Aorta (tissue), 5 donors: ENCODE data around the gene AP1G2. TPM values are rescaled to one million over a fixed set of nuclear protein-coding genes. Genes with fewer than 3 reads are reported as not detected.
"Not testable (repeated sequence)": the region's sequence is repeated elsewhere in the genome, so short reads cannot be mapped to it uniquely, and the experiment has no call there.

ENCODE experiments used
- ATAC-seq: fragments of 200-7000 bp; cut with Tn5 transposase; one replicate; pipeline ENCODE4 v1.9.1; 2022; ENCODE audit warnings: moderate library complexity; ENCODE audit not compliant: low FRiP score
- DNase-seq, 2 donors: peaks; one replicate each; pipeline ENCODE4 v3.0.0-alpha.2; 2020
- H3K27ac ChIP-seq, 2 donors: one replicate each; pipeline ENCODE4 v1.5.1; 2013; ENCODE audit warnings: low read length in 2 of 2, mild to moderate bottlenecking in 2 of 2, moderate library complexity in 2 of 2, control low read depth in 1 of 2, inconsistent platforms in 1 of 2, low read depth in 1 of 2
- H3K27me3 ChIP-seq, 2 donors: one replicate each; pipeline ENCODE4 v1.6.1; 2013; ENCODE audit warnings: control low read depth in 1 of 2, low read length in 1 of 2, mild to moderate bottlenecking in 1 of 2, moderate library complexity in 1 of 2; ENCODE audit not compliant: insufficient read depth in 2 of 2, control insufficient read depth in 1 of 2
- H3K36me3 ChIP-seq, 2 donors: one replicate each; pipeline ENCODE4 v1.6.1; 2013; ENCODE audit warnings: control low read depth in 1 of 2, low read length in 1 of 2, mild to moderate bottlenecking in 1 of 2; ENCODE audit not compliant: insufficient read depth in 2 of 2, control insufficient read depth in 1 of 2
- H3K4me1 ChIP-seq, 2 donors: one replicate each; pipeline ENCODE4 v1.6.1; 2013; ENCODE audit warnings: low read length in 2 of 2, control low read depth in 1 of 2, mild to moderate bottlenecking in 1 of 2, moderate library complexity in 1 of 2; ENCODE audit not compliant: insufficient read depth in 2 of 2, control insufficient read depth in 1 of 2
- H3K4me3 ChIP-seq, 2 donors: one replicate each; pipeline ENCODE4 v1.5.1; 2013; ENCODE audit warnings: low read length in 2 of 2, control low read depth in 1 of 2, mild to moderate bottlenecking in 1 of 2
- H3K9me3 ChIP-seq: one replicate; pipeline ENCODE4 v1.6.1; 2013; ENCODE audit warnings: mild to moderate bottlenecking, low read length; ENCODE audit not compliant: control insufficient read depth
- WGBS, 2 donors: extraction: QIAGEN DNeasy Blood & Tissue Kit; methylation state at CpG; one replicate each; pipeline ENCODE4 v1.1.7; 2013; 5-methylcytosine and 5-hydroxymethylcytosine counted together
- intact Hi-C, 2 donors: fragments of 100-400 bp; cut with DNase I; formaldehyde crosslinking; loops; one replicate each; pipeline versions ENCODE4 v1.14.2 to v1.15.0; 2022
- polyA plus RNA-seq, 2 donors: library from polyadenylated mRNA; stranded (reverse); fragments of 200-250 nt; gene quantifications; one replicate each; pipeline ENCODE4 v1.2.3, GENCODE V29; 2013
- total RNA-seq, 2 donors: library from RNA; stranded (reverse); fragmentation: NEBNext Ultra II Directional; extraction: Animal tissue kit (Norgen Biotek cat#: 25700); gene quantifications; one replicate each; pipeline ENCODE4 v1.2.1, GENCODE V29; 2021
- donor health status: healthy with polysubstance abuse.
- donor health status: Bipolar disorder and iron deficiency.
- donor health status: DM: no; HTN: no; CAD: no.
- donor health status: DM: no; HTN: no; CAD: no.
- donor health status: DM: yes; HTN: yes; CAD: no.

AP1G2 gene
- total and polyA plus RNA-seq, 4 donors = 17.5 to 78.6 (median 56.3) TPM

DNA sequence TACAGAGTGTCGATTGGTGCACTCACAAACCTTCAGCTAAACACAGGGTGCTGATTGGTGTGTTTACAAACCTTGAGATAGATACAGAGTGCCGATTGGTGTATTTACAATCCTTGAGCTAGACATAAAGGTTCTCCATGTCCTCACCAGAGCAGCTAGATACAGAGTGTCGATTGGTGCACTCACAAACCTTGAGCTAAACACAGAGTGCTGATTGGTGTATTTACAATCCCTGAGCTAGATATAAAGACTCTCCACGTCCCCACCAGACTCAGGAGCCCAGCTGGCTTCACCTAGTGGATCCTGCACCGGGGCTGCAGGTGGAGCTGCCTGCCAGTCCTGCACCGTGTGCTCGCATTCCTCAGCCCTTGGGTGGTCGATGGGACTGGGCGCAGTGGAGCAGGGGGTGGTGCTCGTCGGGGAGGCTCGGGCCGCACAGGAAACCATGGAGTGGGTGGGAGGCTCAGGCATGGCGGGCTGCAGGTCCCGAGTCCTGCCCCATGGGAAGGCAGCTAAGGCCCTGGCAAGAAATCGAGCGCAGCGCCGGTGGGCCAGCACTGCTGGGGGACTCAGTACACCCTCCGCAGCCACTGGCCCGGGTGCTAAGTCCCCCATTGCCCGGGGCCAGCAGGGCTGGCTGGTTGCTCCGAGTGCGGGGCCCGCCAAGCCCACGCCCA, 17.1 kb upstream of the AP1G2 start:
- 85 to 91% methylated on average over 22 to 25 of the region's 26 CpGs for WGBS, 2 donors
- H3K9me3 ChIP-seq, intact Hi-C loops, H3K27me3 ChIP-seq, DNase-seq, H3K27ac ChIP-seq, H3K36me3 ChIP-seq, ATAC-seq, H3K4me1 ChIP-seq, H3K4me3 ChIP-seq: not testable (repeated sequence)

DNA sequence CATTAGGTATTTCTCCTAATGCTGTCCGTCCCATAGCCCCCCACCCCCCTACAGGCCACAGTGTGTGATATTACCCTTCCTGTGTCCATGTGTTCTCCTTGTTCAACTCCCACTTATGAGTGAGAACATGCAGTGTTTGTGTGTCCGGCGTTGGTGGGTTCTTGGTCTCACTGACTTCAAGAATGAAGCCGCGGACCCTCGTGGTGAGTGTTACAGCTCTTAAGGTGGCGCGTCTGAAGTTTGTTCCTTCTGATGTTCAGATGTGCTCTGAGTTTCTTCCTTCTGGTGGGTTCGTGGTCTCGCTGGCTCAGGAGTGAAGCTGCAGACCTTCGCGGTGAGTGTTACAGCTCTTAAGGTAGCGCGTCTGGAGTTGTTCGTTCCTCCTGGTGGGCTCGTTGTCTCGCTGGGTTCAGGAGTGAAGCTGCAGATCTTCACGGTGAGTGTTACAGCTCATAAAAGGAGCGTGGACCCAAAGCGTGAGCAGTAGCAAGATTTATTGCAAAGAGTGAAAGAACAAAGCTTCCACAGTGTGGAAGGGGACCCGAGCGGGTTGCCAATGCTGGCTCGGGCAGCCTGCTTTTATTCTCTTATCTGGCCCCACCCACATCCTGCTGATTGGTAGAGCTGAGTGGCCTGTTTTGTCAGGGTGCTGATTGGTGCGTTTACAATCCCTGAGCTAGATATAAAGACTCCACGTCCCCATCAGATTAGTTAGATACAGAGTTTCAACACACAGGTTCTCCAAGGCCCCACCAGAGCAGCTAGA, 16.4 kb upstream of the AP1G2 start:
- H3K27ac ChIP-seq, ATAC-seq, H3K36me3 ChIP-seq, H3K27me3 ChIP-seq, DNase-seq, H3K4me3 ChIP-seq, H3K9me3 ChIP-seq, H3K4me1 ChIP-seq, intact Hi-C loops: not testable (repeated sequence)
- WGBS, 2 donors = 79 to 81% methylated on average over 23 to 25 of the region's 25 CpGs

DNA sequence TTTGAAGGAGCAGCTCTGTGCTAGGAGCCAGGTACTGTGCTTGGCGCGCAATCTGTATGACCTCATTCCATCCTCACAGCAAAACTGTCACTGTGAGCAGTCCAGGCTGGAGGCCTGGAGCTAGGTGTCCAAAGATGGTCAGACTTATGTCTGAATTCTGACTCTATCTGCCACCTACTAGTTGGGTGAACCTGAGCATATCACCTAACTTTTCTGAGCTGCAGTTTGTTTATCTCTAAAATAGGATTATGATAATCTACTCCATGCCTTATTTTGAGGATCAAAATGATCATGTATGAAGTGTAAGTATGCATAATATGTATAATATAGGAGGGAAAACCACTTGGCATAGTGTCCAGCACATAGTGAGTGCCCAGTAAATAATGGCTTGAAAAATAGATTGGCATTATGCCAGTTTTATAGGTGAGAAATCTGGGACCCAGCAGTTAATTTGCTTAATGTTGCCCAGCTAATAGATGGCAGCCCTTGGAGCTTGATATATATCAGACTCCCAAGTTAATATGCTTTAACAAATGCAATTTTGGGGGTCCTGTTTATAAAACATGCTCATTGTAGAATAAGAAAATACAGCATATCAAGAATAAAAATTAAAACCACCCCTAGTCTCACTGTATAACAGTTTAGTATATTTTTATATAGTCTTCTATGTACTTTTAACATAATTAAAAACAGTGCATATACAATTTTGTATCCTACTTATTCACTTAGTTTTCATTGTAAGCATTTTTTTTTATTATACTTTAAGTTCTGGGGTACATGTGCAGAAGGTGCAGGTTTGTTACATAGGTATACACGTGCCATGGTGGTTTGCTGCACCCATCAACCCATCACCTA, 15.5 kb upstream of the AP1G2 start:
- H3K4me1 ChIP-seq = no peaks in the 10 kb centered on the region
- H3K9me3 ChIP-seq = no peaks in the 10 kb centered on the region
- intact Hi-C loops = no loop called here
- DNase-seq = no peak
- no peak for ATAC-seq
- no peaks in the 10 kb centered on the region for H3K36me3 ChIP-seq
- H3K27me3 ChIP-seq = no peaks in the 10 kb centered on the region
- no peak overlapping the region for H3K4me3 ChIP-seq
- 75 to 88% methylated on average over 3 of the region's 3 CpGs for WGBS, 2 donors
- H3K27ac ChIP-seq = no peak overlapping the region

DNA sequence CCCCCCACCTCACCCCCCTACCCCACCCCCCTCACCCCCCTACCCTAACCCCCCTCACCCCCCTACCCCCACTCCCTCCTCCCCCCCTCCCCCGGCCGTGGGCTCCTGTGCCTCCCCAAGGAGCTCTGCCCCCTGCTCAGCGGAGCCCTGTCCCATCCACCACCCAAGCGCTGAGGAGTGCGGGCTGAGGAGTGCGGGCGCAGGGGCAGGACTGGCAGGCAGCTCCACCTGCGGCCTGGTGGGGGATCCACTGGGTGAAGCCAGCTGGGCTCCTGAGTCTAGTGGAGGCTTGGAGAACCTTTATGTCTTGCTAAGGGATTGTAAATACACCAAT, 13.3 kb upstream of the AP1G2 start:
- H3K9me3 ChIP-seq = no peaks in the 10 kb centered on the region
- intact Hi-C loops = no loop called here
- no peaks in the 10 kb centered on the region for H3K27me3 ChIP-seq
- H3K4me3 ChIP-seq = no peak overlapping the region
- DNase-seq (no peak), ATAC-seq (no peak)
- H3K36me3 ChIP-seq = no peaks in the 10 kb centered on the region
- 85 to 96% methylated on average over 6 to 8 of the region's 8 CpGs for WGBS, 2 donors
- H3K27ac ChIP-seq = no peak overlapping the region
- no peaks in the 10 kb centered on the region for H3K4me1 ChIP-seq

DNA sequence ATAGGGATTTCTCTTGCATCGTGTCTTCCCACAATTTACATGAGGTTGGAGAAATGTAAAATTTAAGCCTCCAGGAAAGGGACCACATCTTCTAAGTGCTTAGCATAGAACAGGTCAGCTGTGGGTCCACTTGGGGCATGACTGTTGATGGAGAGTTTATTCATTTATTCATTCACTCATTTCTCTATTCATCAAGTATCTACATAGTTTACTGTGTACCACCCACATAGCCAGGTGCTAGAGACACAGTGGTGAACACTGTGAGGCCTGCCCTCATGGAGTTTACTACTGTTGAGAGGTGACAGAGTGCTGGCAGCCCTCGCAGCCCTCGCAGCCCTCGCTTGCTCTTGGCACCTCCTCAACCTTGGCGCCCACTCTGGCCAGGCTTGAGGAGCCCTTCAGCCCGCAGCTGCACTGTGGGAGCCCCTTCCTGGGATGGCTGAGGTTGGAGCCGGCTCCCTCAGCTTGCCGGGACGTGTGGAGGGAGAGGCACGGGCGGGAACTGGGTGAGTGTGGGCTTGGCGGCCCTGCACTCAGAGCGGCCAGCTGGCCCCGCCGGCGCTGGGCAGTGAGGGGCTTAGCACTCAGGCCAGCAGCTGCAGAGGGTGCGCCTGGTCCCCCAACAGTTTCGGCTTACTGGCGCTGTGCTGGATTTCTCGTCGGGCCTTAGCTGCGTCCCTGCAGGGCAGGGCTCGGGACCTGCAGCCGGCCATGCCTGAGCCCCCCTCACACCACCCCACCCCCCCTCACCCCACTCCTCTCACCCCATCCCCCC, 12.7 kb upstream of the AP1G2 start:
- Histone ChIP-seq H3K27ac (no peak overlapping the region), H3K27me3 (no peaks in the 10 kb centered on the region), H3K9me3 (no peaks in the 10 kb centered on the region), H3K4me3 (no peak overlapping the region), H3K4me1 (no peaks in the 10 kb centered on the region), H3K36me3 (no peaks in the 10 kb centered on the region)
- WGBS, 2 donors = 89% methylated on average over 23 to 24 of the region's 24 CpGs
- intact Hi-C loops = no loop called here
- ATAC-seq = no peak
- DNase-seq = peak in 1 of 2 donors; percentile 66

DNA sequence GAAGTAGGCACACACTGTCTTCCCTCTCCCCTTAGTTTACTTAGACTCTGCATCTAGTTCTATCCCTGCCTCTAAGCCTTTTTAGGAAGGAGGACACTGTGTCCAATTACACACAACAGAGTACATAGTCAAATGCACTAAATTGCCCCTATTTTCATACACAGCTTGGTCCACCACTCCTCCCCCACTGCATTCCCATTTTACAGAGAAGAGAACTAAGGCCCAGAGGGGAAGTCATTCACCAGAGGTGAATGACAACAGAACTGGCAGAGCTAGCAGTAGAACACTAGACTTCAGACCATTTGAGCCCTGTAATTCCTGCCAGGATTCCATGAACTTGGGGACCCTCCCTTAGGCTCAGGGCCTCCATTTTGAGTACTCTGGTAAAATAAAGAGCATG, 12.1 kb upstream of the AP1G2 start:
- intact Hi-C loops = no loop called here
- H3K27me3 ChIP-seq = no peaks in the 10 kb centered on the region

DNA sequence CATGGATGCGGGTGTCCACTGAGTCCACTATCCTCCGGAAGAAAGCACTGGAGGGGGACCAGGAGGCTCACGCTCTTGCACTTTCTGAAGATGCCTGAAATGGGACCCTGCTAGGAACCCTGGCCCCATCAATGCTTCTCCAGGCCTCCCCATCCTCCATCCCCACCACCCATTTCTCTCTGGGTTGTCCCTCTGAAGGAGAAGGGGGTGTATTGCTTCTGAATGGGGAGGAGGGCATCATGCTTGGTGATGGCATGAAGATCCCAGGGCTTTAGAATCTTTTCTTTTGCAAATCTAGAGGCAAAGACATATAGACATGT, 11.7 kb upstream of the AP1G2 start:
- no peaks in the 10 kb centered on the region for H3K4me1 ChIP-seq
- 55 to 63% methylated on average over 3 of the region's 3 CpGs for WGBS, 2 donors
- intact Hi-C loops = no loop called here
- DNase-seq (no peak), ATAC-seq (no peak)
- no peaks in the 10 kb centered on the region for H3K9me3 ChIP-seq
- H3K27me3 ChIP-seq = no peaks in the 10 kb centered on the region
- H3K27ac ChIP-seq = no peak overlapping the region
- H3K36me3 ChIP-seq = no peaks in the 10 kb centered on the region
- no peak overlapping the region for H3K4me3 ChIP-seq

More for the DNA sequence above, 12.1 kb upstream of the AP1G2 start:
- Histone ChIP-seq H3K27ac (no peak overlapping the region), H3K4me3 (no peak overlapping the region), H3K4me1 (no peaks in the 10 kb centered on the region), H3K9me3 (no peaks in the 10 kb centered on the region), H3K36me3 (no peaks in the 10 kb centered on the region)
- no peak for DNase-seq
- ATAC-seq = no peak

DNA sequence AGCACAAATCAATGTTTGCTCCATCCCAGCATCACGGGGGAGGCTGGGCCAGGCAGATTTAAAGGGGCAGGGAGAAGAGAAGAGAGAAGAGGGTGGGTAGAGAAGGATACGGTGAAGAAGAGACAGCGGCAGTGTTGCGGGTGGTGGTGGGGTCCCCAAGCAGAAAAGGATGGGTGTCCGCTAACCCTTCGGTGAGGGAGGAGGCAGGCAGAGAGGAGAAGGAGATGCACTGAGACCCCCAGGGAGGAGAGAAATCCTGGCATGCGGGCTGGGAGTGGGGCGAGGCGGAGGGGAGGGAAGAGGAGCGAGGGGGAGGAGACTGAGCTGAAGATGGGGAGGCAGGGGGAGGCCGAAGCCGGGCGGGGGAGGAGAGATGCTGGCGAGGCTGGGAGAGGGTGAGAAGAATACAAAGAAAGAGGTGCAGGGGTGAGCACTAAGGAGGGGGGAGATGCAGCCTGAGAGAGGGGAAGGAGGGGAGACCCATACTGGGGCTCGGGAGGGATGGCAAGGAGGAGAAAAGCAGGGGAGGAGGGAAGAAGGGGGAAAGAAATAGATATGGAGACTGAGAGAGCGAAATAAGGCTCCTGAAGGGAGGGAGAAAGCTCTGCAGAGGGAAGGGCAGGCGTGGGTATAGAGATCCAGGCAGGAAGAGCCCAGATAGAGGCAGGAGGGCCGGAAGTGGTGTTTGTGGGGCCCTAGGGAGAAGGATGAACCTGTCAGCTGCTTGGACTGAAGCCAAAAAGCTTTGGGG, 11.1 kb upstream of the AP1G2 start, which contains the start of gene JPH4:
Gene JPH4 (minus strand): TSS at position 231 of the 751 bp plus-strand sequence. CDS start 1,337 bp downstream, outside the sequence.
- DNase-seq (no peak), ATAC-seq (no peak)
- H3K4me1 ChIP-seq = no peaks in the 10 kb centered on the region
- intact Hi-C loops = no loop called here
- 6 to 9% methylated on average over 18 of the region's 18 CpGs for whole genome bisulfite sequencing, 2 donors
- no peak within 1 kb of the TSS for H3K4me3 ChIP-seq
- H3K27me3 ChIP-seq = no peaks in the 10 kb centered on the region
- H3K36me3 ChIP-seq = no peaks in the 10 kb centered on the region
- no peaks in the 10 kb centered on the region for H3K9me3 ChIP-seq
- H3K27ac ChIP-seq = no peak within 1 kb of the TSS
